Rectal smooth muscle tissue (tissue), 1 donor: ENCODE measurements around the gene GPR153.

ENCODE experiments used
- H3K27ac ChIP-seq: one replicate; pipeline ENCODE4 v1.7.0; 2013; ENCODE audit warnings: low read depth, low read length, inconsistent platforms
- H3K27me3 ChIP-seq: one replicate; pipeline ENCODE4 v1.7.0; 2013; ENCODE audit warnings: low read length; ENCODE audit not compliant: control insufficient read depth, insufficient read depth
- H3K36me3 ChIP-seq: one replicate; pipeline ENCODE4 v1.7.0; 2013; ENCODE audit warnings: low read length; ENCODE audit not compliant: control insufficient read depth, insufficient read depth
- H3K4me1 ChIP-seq: one replicate; pipeline ENCODE4 v1.7.0; 2013; ENCODE audit warnings: low read length; ENCODE audit not compliant: control insufficient read depth, insufficient read depth
- H3K4me3 ChIP-seq: one replicate; pipeline ENCODE4 v1.7.0; 2013; ENCODE audit warnings: low read length
- H3K9ac ChIP-seq: one replicate; pipeline ENCODE4 v1.7.0; 2013; ENCODE audit warnings: low read length

GPR153 gene

DNA sequence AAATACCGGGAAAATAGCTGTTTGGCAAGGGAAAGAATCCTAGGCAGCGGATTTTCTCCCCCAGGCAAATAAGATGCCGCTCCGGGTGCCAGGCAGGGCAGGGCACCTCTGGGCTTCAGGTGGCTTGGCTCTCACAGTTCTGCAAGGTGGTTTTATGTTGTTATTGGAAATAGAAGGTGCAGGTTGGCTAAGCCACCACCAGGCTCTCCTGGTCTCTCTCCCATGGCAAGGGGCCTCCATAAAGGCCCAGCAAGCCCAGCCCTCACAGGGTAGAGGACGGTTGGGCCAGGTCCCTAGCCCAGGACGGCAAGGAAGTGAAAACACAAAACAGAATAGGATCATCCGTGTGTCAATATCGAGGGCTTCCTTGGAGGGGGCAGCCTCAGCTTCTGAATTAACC, 37.6 kb upstream of the GPR153 start:
- no peak overlapping the region for H3K9ac ChIP-seq

DNA sequence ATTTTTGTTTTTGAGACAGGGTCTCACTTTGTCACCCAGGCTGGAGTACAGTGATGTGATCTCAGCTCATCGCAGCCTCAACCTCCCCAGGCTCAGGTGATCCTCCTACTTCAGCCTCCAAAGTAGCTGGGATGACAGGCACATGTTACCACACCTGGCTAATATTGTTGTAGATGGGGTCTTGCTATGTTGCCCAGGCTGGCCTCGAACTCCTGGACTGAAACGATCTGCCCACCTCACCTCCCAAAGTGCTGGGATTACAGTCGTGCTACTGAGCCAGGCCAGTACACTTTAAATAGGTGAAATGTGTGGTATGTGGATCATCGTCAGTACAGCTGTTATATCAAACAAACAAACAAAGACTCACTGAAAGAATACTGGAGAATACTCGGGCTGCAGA, 35.0 kb upstream of the GPR153 start:
- Histone ChIP-seq H3K36me3 (peaks cover 3% of the 10 kb centered on the region), H3K27me3 (no peaks in the 10 kb centered on the region), H3K27ac (no peak overlapping the region), H3K4me3 (no peak overlapping the region), H3K9ac (no peak overlapping the region), H3K4me1 (no peaks in the 10 kb centered on the region)

More for the DNA sequence above, 37.6 kb upstream of the GPR153 start:
- Histone ChIP-seq H3K4me3 (no peak overlapping the region), H3K27ac (no peak overlapping the region), H3K27me3 (no peaks in the 10 kb centered on the region), H3K4me1 (no peaks in the 10 kb centered on the region), H3K36me3 (peaks cover 3% of the 10 kb centered on the region)

DNA sequence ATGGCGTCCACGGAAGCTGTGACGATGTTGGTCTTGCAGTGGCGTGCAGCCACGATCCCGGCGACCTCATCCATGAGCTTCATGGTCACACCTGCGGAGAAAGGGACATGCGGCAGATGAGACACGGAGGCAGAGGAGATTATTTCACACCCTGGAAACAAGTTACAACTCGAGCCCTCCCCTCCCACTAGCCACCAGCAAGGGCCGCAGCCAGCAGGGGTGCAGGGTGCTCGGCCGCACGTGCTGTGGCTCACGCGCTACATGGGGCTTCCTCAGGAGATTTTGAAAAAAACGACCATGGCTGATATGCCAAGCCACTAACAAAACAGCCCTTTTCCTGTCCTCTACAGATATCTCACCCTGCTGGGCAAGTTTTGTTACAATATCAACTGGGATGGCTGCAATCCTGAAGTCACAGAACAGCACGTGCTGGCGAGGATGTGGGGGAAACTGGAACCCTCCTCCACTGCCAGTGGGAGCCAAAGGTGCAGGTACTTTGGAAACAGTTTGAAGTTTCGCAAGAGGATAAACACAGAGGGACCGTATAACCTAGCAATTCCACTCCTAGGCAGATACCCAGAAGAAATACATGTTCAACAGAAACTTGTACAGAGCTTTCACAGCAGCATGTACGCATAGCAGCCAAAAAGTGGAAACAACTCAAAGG, 34.1 kb upstream of the GPR153 start:
- H3K4me1 ChIP-seq, result no peaks in the 10 kb centered on the region
- no peak overlapping the region for H3K9ac ChIP-seq

DNA sequence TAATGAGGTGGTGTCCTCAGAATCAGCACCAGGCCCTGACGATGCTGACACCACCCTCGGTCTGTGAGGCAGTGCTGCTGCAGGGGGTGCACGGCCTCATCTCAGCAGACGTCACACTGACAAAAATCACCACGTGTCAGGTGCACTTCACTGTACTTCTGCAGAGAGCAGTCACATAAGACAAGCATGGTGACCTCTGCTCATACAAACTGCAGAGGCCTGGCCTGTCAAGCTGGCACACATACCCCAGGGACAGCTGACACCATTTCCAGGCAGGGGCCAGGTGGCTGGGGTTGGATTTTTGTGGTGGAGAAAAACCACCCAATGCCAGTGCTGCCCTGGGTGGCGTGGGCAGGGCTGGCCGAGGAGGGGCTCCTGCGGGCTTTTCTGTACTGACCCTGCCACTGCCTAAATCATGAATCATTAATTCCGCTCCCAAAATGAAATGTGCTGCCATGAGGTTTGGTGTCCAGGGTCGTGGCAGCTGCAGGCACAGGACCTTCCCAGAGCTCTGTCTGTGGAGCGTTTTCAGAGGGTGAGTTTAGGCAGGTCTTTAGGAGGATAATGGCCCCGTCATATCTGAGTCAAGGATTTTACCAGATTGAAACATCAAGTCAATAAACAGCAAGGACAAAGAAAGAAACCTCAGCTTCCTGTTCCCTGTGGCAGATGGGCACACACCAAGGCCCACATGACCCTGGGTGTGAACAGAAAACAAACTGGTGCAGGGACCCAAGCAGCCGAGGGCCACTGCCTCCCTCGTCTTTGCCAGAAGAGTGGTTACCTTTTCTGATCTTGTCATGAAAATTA, 33.4 kb upstream of the GPR153 start:
- H3K27me3 ChIP-seq, result no peaks in the 10 kb centered on the region
- no peak overlapping the region for H3K27ac ChIP-seq
- H3K9ac ChIP-seq, result no peak overlapping the region
- H3K4me1 ChIP-seq, result no peaks in the 10 kb centered on the region
- H3K36me3 ChIP-seq, result peaks cover 3% of the 10 kb centered on the region
- no peak overlapping the region for H3K4me3 ChIP-seq

More for the DNA sequence above, 34.1 kb upstream of the GPR153 start:
- no peak overlapping the region for H3K27ac ChIP-seq
- H3K4me3 ChIP-seq, result no peak overlapping the region
- peaks cover 3% of the 10 kb centered on the region for H3K36me3 ChIP-seq
- no peaks in the 10 kb centered on the region for H3K27me3 ChIP-seq

DNA sequence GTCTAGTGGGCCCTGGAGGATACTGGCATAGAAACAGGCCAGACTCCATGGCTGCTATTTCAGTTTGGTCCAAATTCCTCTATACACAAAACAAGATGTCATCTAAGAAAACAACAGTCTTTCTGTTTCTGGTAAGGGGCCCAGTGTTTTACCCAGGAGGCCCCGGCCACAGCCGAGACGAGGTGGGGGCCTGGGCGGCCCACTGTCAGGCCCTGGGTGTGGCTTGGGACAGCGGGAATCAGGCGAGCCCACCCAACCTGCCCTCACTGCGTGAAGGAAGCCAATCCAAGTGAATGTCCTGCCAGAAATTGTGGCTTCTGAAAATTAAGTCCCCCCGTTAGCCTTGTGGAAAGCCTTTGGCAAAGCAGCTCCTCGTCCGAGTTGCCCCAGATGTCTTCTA, 31.2 kb upstream of the GPR153 start:
- H3K27me3 ChIP-seq, result no peaks in the 10 kb centered on the region
- H3K36me3 ChIP-seq, result peaks cover 3% of the 10 kb centered on the region
- H3K4me3 ChIP-seq, result no peak overlapping the region
- no peak overlapping the region for H3K27ac ChIP-seq
- no peak overlapping the region for H3K9ac ChIP-seq
- H3K4me1 ChIP-seq, result no peaks in the 10 kb centered on the region

DNA sequence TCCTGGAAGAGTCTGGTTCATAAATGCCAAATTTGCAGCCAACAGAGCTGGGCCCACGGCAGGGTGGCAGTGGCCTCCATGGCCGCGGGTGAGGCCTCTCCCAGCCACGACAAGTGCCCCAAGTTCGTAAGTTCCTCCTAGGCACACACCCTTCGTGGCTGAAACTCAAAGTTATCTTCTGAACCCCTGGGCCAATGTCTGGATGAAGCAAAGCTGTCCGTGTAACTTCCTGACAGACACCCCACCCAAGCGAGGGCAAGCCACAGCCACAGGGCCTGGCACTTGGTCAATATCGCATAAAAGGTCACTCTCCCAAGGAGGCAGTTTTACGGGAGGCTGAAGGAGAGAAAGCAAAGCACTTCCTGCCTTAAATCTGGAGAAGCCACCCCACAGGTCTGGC, 27.8 kb upstream of the GPR153 start:
- no peak overlapping the region for H3K9ac ChIP-seq
- no peak overlapping the region for H3K4me3 ChIP-seq
- H3K4me1 ChIP-seq, result no peaks in the 10 kb centered on the region
- no peaks in the 10 kb centered on the region for H3K27me3 ChIP-seq
- peaks cover 1% of the 10 kb centered on the region for H3K36me3 ChIP-seq
- H3K27ac ChIP-seq, result no peak overlapping the region

DNA sequence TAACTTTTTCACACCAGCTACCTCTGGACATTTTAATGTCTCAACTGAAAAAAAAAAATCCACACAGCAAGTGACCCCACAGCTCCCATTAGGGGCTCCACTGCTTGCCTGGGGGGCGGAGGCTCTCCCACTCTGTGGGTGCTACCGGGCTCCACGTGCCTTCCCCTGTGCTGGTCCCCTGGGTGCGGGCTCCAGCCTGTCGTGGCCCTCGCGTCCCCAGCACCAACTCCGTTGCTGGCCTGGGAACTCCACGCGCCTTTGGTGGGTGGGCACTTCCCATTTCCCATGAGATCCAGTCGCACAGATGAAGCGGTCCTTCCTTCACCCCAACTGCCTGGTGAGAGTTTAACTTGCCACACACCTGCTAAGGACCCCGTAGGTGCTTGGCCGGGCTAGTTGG, 27.1 kb upstream of the GPR153 start:
- no peak overlapping the region for H3K9ac ChIP-seq
- H3K4me3 ChIP-seq, result no peak overlapping the region
- H3K27ac ChIP-seq, result no peak overlapping the region
- H3K4me1 ChIP-seq, result no peaks in the 10 kb centered on the region
- no peaks in the 10 kb centered on the region for H3K36me3 ChIP-seq
- H3K27me3 ChIP-seq, result no peaks in the 10 kb centered on the region

DNA sequence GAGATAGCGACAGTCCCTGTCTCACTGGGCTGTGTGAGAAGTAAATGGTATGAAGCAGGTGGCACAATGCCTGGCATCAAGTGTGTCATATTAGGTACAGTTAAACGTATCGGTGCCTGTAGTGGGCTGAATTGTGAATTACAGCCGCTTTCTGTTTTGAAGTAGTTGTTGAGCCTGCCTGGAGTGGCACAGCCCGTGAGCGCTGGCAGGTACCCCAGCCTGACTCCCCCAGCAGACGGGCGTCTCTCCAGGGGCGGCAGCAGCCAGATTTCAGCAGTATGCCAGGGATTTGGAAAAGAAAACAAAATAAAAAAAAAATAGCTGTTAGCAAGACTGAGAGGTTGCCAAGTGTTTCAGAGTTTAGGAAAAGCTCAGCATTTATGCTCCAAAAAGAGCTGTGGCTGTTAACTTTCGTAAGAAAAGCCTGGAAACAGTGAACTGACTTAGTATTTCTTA, 26.6 kb upstream of the GPR153 start:
- Histone ChIP-seq H3K27ac (no peak overlapping the region), H3K36me3 (no peaks in the 10 kb centered on the region), H3K9ac (no peak overlapping the region), H3K4me1 (no peaks in the 10 kb centered on the region), H3K4me3 (no peak overlapping the region), H3K27me3 (no peaks in the 10 kb centered on the region)

DNA sequence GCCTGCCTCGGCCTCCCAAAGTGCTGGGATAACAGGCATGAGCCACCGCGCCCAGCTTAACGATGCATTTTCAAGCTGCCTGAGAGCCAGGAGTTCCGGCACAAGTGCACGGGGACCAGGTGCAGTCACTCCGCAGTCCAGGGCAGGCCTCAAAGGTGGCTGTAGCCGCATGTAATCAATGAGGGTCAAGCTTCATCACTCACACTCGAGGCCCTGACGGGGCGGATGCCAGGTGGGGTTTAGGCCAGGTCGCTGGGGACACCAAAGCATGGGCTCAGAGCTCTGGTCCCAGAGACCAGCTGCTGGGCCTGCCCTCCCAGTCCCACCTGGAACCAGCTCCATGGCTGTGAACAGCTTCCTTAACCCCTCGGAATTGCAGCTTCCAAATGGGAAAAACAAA, 26.1 kb upstream of the GPR153 start:
- no peak overlapping the region for H3K27ac ChIP-seq

DNA sequence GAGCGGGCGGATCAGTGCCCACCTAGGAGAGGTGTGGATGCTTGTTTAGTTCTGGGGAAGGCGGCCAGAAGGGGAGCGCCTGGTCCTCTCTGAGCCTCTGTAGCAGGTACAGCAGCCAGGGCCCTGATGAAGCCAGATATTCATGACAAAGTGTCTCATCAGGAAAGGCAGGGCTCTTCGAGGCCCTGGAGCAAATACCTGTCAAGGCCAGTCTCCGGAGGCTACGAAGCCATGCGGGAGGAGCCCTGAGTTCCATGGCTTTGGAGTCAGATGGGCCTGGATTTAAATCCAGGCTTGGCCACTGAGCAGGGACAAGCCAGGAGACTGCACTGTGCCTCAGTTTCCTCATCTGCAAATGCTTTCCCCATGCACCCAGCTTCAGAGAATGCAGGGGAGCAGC, 25.4 kb upstream of the GPR153 start:
- Histone ChIP-seq H3K27me3 (no peaks in the 10 kb centered on the region), H3K4me1 (no peaks in the 10 kb centered on the region), H3K9ac (no peak overlapping the region), H3K36me3 (no peaks in the 10 kb centered on the region), H3K27ac (no peak overlapping the region), H3K4me3 (no peak overlapping the region)

More for the DNA sequence above, 26.1 kb upstream of the GPR153 start:
- Histone ChIP-seq H3K36me3 (no peaks in the 10 kb centered on the region), H3K27me3 (no peaks in the 10 kb centered on the region), H3K4me1 (no peaks in the 10 kb centered on the region), H3K9ac (no peak overlapping the region), H3K4me3 (no peak overlapping the region)

DNA sequence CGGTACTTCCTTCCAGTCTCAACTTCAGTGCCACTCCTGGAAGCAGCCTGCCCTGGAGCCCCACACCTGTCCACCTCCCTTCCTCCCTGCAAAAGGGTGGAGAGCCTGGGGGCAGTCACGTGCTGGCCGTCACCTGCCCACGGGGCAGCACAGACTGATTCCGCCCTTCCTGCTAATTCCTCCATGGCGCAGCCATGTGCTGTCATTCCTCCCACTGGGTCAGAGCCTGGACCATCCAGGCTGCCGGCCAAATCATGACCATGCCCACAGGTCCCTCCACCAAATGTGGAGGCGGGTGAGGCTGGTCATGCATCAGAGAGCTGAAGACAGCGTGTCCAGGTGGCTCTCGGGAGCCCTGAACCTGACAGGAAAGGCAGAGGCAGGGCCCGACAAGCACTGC, 24.4 kb upstream of the GPR153 start:
- Histone ChIP-seq H3K4me1 (no peaks in the 10 kb centered on the region), H3K27ac (no peak overlapping the region), H3K36me3 (no peaks in the 10 kb centered on the region), H3K9ac (no peak overlapping the region), H3K4me3 (no peak overlapping the region), H3K27me3 (no peaks in the 10 kb centered on the region)

DNA sequence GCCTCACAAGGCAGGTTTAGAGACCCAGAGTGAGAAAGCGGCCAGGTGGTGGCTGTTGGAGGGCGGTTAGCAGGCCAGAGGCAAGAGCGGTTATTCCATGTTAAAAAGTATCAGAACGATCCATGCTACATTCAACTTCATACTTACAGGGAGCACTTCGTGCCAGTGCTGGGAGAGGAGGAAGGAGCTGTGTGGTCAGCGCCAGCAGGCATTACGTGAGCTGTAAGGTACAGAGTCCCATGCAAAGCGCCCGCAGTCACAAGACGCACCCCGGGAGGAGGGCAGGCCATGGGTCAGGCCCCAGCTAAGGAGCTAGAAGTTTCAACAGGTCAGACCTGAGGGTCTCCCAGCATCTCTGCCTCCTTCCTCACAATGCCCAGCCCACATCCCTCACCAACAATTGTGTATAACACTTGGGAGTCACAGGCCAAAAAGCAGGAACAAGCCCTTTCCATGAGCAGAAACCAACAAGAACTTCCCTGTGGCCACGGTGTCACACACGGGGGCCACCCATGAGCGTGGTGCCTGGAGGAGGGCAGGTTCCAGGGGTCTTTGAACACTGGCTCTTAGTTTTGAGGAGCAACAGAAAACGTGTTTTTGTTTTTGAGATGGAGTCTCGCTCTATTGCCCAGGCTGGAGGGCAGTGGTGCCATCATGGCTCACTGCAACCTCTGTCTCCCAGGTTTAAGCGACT, 21.8 kb upstream of the GPR153 start:
- Histone ChIP-seq H3K9ac (no peak overlapping the region), H3K27ac (no peak overlapping the region), H3K27me3 (no peaks in the 10 kb centered on the region), H3K4me1 (no peaks in the 10 kb centered on the region), H3K36me3 (no peaks in the 10 kb centered on the region), H3K4me3 (no peak overlapping the region)
